ENCODE data around the gene MYLIP.

DNA sequence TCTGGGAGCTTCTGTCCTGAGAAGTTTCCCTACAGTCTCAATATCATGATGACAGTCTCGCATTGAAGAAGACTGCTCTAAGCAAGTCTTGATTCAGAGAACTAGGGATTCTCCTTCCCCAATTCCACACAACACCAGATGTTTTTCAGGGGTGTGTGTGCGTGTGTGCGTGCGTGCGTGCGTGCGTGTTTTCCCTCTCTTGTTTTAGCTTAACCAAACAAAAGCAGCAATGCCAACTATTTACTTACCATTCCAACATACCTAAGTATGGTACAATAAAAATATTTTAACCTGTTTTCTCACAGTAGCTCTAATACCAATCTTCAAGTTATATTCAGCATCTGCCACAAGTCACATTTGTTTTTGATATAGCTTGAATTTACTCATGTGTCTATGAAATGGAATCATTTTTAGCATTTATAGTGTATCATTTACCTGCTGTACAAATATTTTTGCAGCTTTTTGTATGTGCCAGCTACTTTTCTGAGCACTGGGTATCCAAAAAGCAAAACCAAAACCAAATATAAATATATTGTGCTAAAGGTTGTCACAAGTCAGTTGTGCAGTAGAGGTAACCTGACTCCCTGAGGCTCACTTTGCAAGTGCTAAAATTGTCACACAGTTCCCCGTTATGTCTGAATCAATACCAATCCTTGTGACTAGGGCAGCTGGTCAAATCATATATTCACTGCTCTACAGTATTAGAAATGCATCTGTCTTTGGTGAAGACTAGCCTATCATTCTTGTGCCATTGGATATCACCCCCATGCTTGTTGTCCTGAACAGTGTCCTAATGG is 21.7 kb upstream of the MYLIP start:
- TF ChIP-seq, protein P1, sequence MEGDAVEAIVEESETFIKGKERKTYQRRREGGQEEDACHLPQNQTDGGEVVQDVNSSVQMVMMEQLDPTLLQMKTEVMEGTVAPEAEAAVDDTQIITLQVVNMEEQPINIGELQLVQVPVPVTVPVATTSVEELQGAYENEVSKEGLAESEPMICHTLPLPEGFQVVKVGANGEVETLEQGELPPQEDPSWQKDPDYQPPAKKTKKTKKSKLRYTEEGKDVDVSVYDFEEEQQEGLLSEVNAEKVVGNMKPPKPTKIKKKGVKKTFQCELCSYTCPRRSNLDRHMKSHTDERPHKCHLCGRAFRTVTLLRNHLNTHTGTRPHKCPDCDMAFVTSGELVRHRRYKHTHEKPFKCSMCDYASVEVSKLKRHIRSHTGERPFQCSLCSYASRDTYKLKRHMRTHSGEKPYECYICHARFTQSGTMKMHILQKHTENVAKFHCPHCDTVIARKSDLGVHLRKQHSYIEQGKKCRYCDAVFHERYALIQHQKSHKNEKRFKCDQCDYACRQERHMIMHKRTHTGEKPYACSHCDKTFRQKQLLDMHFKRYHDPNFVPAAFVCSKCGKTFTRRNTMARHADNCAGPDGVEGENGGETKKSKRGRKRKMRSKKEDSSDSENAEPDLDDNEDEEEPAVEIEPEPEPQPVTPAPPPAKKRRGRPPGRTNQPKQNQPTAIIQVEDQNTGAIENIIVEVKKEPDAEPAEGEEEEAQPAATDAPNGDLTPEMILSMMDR (IDR thresholded peaks at IDR 0.05; ENCODE audit: low read length) = no peak
- no peak for TF ChIP-seq EZH2 (optimal IDR thresholded peaks at IDR 0.05; ENCODE audit: low read depth, low read length)

Measured in MM.1S (cell line).